GM15510 (cell line): ENCODE measurements around the gene VAV2.

Source experiments
- POLR2A ChIP-seq: IDR thresholded peaks from 3 replicates; pipeline ENCODE4 v1.6.1; 2011; ENCODE audit warnings: borderline replicate concordance; ENCODE audit not compliant: insufficient read length; ENCODE audit errors: extremely low read depth

VAV2 gene

DNA sequence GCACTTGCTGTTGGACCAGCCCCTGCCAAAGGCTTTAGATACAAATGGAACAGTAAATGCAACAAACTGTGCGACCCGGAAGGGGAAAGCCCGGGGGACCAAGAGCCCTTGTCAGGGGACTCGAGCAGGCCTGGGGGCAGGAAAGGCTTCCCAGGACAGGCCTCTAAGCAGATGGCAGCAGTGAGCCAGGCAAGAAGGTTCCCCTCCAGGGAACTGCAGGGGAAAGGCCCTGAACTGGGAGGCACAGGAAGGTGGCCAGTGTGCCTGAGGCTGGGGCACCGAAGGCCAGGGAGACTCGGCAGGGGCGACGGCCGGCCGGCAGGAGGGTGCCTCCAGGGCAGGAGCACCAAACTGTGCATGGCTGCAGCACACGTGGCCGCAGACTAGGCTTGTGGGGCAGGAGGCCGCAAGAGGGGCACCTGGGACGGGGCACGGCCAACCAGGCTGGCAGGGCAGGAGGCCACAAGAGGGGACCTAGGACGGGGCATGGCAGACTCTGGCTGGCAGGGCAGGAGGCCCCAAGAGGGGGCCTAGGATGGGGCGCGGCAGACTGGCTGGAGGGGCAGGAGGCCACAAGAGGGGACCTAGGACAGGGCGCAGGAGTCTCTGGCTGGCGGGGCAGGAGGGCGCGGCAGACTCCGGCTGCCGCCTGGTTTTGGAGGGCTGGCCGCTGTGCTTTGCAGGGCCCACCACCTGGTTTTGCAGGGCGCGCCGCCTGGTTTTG is 10.0 kb downstream of the VAV2 start:
- no peak for TF ChIP-seq POLR2A

DNA sequence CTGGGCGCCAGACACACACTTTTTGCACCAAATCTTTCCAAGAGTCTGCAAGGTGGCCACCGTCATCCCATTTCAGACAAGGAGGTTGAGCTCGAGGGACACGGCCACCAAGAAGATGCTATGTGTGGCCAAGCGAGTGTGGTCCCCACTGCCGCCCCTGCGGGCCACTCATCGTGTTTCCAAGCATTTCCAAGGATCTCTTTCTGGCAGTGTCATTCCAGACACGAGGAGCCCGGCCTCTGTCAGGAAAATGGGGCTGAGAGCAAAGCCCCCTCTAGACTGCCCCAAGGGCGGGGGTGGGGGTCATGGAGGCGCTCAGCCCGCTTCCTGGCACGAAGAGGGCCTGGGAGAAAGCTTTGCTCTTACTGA is 10.6 kb downstream of the VAV2 start:
- no peak for TF ChIP-seq POLR2A

DNA sequence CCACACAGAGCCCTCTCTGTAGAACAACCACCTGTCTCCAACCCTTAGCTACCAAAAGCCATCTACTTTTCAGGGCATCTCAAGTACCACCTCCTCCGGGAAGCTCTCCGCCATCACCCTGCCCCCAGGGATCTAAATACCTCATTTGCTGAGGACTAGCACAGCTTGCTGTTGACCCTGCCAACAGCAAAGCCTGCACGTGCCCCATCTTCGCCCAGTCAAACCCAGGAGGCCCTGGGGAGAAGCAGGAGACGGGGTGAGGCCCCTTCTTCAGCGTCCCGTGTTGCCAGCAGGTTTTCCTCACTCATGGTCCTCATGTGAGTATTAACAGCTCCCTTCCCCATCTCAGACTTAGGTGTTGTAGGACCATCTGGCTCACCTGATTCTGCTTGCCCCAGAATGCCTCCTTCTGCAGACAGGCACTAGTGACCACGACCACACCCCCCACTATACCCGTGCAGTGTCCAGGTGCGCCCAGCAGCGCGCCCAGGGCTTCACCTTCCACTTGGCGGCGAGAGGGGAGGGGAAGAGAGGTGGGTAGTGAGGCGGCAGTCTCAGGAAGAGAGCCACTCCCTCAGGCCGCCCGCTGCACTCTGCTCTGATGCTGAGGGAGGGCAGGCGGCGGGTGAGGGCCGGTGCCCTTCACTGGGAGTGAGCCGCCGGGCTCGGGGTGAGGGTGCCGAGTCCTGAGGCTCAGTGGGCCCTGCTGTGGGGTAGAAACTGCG is 11.1 kb downstream of the VAV2 start:
- TF ChIP-seq POLR2A = no peak

DNA sequence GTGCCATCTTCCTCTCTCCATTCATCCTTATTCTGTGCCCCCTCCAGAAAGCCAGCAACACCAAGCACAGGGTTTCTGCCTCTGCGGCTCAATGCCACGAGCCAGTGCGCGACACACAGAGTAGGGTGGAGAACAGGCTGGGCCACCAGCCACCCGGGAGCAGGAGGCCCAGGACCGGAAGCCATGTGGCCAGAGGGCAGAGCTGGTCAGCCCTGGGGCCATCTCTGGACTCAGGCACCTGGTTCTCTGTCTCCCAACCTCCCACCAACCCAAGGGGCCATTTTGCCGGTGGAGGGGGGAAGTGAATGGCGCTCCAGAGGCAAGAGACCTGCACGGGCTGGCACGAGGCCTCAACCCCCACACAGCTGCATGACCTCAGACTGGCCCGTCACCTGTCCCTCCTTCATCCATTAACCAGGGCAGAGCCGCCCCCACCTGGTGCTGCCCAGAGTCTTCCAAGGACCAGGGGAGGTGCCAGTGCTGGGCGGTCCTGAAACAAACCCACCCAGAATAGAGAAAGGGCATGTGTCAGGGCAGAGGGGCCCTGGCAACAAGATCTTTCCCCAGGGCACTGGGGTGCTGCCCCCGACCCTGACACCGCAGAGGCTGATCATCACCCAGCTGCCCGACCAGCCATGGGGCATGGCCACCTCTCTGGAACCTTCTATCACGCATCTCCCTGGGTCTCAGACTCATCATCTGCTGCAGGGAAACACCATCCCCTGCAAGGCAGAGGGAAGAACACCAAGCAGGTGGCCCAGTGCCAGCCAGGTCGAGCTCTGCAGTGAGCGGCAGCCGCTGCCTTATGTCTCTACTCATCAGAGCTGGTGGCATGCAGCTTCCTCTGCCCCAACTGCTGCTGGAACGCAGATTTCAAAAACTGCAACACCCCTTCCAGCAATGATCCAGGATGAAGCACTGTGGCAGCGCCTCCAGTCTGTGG is 11.9 kb downstream of the VAV2 start:
- no peak for TF ChIP-seq POLR2A

DNA sequence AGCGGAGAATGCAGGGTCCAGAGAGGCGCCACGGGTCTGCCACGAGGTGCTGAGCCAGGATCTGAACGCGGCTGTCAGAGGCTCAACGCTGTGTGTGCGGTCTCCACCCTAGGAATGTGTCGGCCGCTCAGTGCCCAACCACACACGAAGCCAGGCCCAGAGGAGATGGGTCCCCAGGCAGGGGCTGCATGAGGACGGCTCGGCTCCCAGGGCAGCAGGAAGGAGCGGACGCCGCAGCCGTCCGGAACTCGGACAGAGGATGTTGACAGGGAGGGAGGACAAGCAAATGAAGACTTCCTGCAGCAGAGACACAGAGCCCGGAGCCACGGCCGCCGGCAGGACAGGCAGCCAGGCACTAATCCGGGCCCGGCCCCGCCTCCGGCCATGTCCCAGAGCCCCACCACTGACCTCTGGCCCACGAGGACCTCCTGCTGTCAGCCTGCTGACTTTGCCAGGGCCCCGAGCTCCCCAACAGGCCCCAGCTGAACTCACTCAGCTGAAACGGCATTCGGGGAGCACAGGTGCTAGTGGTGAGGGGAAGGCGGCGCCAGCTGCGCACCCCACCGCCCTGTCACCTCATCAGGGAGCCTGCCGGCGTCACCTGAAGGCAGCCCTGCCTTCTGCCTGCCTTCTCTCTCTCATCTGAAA is 12.7 kb downstream of the VAV2 start:
- no peak for TF ChIP-seq POLR2A

DNA sequence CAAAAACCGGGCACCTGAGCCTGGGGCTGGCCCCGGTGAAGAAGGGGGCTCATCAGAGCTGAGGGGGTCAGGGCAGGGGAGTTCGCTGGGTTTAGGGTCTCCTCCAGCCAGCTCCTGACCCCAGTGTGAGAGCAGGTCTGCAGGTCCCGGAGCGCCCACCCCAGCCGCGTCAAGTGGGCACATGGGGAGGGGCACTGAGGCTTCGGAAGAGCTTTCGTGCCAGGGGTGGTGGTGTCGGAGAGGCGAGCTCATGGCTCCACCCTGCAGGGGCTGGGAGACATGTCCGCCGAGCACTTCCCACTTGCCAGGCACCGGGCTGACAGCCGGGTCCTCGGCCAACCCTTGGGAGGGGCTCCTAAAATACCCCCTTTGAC is 13.2 kb downstream of the VAV2 start:
- no peak for TF ChIP-seq POLR2A

DNA sequence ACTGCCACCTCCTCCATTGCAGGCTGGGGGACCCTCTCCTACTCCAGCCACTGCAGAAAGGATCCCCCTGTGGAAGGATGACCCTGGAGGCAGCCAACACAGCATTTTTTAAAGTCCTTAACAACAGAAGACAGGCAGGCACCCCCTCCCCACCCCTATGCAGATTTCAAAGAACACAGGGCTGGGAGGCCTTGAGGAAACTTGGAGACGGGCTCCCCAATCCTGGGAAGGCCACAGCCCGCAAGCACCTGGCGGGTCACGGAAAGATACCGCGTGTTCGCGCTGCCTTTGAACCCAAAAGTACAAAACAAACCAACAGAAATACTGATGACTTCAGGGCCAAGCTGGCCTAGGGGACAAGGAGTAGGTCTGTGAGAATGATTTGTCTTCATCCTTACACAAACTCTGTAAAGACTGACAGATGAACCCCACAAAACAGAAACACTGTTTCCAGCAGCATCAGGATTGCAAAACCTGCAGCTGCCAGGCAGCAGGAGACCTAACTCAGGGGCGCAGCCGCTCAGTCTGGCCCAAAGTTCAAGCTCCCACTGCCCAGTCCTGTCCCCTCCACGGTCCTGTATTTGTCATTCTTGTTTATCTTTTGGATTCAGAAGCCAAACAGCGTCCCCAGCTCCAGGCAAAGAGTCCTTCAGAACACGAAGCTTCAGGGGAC is 13.8 kb downstream of the VAV2 start:
- TF ChIP-seq POLR2A = no peak

DNA sequence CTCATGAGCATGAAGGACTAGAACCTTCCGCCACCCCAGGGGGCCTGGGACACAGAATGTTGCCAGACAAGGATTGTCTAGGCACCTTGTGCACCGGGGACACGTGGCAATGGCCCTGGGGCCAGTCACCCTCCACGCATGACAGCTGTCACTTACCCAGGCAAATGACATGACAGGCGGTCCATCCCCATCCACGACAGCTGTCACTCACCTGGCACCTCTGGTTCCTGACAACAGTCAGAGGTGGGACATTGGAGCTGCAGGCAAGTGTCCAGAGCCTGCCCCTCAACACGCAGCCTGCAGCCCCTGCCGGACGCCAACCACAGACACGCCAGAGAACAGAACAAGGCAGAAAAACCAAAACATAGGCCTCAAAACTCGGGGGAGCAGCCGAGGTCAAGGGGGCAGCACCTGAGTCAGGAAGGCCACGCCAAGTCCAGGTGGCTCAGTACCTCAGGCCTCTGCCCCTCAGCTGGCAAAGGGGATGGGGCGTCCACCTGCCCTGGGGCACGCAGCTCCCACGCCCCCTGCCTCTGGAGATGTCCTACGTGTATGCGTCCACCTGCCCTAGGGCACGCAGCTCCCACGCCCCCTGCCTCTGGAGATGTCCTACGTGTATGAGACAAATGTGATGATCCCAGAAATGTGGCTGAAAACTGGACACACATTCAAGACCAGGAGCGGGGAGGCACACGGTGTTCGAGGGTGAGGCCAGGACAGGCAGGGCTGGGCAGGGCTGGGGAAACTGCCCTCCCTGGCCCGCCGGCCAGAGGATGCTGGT is 14.5 kb downstream of the VAV2 start:
- TF ChIP-seq POLR2A = no peak

DNA sequence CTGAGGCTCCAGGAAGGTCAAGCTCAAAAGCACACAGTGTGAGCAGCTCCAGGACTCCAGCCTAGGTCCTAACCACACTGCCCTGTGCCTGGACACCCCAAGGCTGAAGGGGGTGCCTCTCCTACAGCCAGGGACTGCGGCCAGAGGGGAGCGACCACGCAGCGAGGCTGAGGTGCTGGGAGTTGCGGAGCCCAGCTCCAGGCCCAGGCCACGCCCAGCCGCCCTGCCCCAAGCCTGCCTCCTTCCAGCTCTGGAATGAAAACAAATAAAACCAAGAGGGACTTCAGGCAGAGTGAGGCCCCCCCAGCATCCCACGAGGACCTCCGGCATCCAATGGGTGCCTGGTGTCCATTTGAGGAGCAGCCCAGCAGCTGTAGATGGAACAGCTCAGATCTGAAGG is 15.2 kb downstream of the VAV2 start:
- TF ChIP-seq POLR2A = no peak

DNA sequence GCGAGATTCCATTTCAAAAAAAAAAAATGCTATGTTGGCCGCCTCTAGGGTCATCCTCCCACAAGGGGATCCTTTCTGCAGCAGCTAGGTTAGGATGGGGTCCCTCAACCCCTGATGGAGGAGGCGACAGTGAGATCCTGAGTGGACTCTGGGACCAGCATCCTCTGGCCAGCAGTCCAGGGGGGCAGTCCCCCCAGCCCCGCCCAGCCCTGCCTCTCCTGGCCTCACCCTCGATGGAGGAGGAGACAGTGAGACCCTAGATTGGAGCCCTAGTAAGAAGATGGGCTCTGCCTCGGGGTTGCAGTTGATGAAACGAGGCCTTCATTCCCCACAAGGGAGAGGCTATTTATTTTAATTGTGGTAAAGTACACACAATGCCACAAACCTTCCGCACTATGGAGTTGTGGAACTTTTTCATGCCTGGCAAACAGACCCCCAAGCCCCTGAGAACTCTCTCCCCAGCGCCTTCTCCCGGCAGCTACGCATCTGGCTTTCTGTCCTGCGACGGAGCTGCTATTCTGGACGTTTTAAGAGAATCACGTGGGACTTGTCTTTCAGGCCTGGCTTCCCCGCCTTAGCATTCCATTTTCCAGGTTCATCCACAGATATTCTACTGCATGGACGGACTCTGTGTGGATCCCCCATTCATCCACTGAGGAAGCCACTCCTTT is 15.8 kb downstream of the VAV2 start:
- no peak for TF ChIP-seq POLR2A

DNA sequence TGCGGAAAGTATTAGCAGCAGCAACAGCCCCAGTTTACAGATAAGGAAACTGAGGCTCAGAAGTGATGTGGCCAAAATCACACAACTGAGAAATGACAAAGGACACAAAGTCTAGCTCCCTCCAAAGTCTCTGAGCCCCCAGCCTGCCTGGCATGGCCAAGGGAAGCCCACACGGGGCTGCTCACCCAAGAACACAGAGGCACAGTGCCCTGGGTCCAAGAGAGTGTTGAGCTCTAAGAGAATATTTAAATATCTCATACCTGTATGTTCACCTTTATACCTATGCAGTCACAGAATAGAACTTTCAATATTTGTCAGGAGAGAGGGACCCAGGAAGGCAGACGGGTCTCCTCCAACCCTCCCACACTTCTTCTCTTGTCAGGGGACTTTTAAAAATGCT is 16.6 kb downstream of the VAV2 start:
- TF ChIP-seq POLR2A = no peak

DNA sequence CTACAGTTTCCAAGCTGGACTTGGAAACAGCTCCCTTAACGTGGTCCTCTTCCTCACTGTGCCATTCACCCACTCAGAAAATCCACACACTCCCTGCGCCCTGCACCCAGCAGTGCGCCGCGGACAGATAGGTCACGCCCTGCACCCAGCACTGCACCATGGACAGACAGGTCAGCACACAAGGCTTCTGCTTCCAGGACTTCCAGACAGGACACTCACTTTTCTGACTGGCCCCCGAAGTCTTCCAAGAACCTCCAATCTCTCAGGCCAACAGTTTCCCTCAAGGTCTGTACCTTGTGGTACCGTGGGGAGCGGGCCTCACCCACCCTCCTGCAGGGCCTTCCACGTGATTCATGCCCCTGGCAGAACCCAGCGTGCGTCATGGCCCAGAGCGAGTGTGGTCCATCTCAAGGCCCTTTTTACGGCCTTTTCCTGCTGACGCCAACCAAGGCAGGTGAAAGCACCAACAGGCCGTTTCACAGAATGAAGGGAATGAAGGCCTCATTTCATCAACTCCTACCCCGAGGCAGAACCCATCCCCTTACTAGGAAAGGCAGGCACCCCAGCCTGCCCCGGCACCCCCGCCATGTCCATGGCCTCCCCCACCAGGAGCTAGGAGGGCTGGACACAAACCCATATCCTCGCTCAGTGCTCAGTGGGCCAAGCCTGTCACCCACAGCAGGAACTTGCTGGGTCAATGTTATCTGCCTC is 17.3 kb downstream of the VAV2 start:
- TF ChIP-seq POLR2A = no peak
